ENCODE measurements around the gene DDX56.
A peak's percentile ranks its signal among the peaks of the same experiment; 100 is the strongest.
"Not testable (repeated sequence)": the region's sequence is repeated elsewhere in the genome, so short reads cannot be mapped to it uniquely, and the experiment has no call there.

The DDX56 gene

DNA sequence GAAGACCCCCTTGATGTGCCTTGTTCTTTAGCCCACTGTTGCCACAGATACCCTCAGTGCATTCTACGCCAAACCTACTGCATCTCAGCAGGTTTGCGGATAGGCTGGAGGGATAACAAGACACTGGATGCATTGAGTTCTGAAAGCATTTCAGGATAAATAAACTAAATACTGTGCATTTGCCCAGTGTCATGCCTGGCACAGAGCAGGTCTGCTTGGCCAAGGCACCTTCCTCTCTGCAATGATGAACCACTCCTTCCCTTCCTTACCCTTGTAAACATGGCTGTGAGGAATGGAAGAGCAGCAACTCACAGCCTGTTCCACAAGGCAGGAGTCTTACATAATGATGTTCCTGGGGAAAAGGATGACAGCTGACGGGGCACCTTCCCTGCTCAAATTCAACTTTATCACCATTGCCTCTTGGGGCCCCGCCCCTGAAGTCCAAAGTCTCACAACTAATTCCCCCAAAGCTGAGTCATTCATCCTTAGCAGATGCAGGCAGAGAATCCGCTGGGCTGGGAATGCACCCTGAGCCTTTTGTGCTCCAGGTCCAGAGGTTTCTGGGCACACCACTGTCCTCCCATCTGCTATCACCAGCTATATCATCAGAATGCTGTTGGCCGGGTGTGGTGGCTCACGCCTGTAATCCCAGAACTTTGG, 11.6 kb downstream of the DDX56 start:
- no peak for DNase-seq

DNA sequence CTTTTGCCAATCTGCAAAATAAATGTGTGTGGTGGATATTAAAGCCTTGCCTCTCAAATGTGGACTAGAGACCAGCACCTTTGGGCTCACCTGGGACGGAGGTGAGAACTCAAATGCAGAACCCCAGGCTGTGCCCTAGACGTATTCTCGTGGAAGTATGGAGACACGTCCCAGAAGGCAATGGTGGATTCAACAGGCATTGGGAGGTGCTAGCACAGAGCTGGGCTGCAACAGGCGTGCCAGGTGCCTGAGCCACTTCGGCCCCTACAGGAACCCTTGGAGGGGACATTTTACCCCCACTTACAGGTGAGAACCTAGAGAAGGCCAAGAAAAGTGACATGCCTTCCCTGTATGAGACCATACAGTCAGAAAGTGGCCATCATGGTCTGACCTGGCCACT, 12.2 kb downstream of the DDX56 start:
- DNase-seq = no peak

DNA sequence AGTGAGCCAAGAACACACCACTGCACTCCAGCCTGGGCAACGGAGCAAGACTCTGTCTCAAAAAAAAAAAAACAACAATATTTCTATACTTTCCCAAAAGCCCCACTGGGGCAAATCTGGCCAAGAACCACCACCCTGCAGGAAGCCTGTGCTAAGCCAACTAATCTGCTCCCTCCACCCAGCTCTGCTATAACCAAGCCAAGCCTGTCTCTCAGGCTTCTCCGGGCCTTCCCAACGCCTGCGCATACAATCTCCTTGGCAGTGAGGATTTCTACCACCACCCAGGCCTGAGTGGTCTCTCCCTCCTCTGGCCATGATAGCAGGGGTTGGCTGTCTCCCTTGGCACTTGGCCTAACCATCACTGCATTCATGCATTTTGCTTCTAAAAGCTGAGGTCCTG, 14.2 kb downstream of the DDX56 start:
- no peak for DNase-seq

DNA sequence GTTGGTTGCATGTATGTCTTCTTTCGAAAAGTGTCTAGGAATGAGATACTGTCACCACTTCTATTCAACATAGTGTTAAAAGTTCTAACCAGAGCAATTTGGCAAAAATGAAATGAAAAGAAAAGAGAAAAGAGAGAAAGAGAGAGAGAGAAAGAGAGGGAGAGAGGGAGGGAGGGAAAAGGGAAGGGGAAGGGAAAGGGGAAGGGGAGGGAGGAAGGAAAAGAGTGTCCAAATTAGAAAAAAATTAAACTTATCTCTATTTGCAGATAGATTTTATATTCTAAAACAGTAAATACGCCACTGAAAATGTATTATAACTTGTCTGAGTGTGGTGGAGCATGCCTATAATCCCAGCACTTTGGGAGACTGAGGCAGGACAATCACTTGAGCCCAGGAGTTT, 16.2 kb downstream of the DDX56 start:
- no peak for DNase-seq

DNA sequence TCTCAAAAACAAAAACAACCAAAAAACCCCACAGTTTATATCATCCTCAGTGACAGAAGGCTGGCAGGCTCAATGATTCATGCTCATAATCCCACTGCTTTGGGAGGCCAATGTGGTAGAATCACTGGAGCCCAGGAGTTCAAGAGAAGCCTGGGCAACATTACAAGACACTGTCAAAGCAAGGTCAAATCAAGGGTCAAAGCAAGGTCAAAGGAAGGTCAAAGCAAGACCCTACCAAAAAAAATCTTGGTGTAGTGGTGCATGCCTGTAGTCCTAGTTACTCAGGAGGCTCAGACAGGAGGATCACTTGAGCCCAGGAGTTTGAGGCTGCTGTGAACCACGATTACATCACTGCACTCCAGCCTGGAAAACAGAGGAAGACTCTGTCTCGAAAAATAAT, 18.4 kb downstream of the DDX56 start:
- no peak for DNase-seq

DNA sequence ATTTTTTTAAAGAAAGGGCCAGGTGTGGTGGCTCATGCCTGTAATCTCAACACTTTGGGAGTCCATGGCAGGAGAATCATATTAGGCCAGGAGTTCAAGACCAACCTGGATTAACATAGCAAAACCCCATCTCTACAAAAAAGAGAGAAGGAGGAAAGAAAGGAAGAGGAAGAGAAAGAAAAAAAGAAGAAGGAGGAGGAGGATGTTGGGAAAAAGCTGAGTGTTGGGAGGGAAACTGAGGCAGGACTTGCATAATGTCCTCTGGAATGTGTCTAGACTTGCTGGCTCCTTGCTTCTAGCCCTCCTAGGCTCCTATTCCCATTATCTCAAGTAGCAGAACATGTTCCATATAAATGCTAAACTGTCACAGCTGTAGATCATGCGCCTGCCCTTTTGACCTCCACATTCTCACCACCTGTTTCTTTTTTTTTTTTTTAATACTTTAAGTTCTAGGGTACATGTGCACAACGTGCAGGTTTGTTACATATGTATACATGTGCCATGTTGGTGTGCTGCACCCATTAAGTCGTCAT, 21.2 kb downstream of the DDX56 start:
- not testable (repeated sequence) for DNase-seq

DNA sequence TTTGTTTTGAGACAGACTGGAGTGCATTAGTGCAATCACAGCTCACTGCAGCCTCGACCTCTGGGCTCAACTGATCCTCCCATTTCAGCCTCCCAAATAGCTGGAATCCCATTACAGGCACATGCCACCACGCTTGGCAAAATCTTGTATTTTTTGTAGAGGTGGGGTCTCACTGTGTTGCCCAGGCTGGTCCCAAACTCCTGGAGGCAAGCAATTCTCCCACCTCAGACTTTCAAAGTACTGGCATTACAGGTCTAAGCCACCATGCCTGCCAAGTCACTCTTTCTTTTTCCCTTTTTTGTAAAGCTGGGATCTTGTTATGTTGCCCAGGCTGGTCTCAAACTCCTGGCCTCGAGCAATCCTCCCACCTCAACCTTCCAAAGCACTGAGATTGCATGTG, 24.3 kb downstream of the DDX56 start:
- DNase-seq = no peak

DNA sequence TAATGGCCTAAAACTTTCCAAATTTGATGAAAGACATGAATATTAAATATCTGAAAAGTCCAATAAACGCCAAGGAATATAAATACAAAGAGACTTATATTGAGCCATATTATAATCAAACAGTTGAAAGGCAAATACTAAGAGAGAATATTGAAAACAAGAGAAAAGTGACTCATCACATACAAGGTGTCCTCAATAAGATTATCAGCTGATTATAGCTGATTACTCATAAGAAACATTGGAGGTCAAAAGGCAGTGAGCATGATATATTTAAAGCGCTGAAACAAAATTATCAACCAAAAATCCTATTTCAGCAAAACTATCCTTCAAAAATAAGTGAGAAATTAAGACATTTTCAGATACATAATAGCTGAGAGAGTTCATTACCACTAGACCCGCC, 24.8 kb downstream of the DDX56 start:
- DNase-seq = no peak

DNA sequence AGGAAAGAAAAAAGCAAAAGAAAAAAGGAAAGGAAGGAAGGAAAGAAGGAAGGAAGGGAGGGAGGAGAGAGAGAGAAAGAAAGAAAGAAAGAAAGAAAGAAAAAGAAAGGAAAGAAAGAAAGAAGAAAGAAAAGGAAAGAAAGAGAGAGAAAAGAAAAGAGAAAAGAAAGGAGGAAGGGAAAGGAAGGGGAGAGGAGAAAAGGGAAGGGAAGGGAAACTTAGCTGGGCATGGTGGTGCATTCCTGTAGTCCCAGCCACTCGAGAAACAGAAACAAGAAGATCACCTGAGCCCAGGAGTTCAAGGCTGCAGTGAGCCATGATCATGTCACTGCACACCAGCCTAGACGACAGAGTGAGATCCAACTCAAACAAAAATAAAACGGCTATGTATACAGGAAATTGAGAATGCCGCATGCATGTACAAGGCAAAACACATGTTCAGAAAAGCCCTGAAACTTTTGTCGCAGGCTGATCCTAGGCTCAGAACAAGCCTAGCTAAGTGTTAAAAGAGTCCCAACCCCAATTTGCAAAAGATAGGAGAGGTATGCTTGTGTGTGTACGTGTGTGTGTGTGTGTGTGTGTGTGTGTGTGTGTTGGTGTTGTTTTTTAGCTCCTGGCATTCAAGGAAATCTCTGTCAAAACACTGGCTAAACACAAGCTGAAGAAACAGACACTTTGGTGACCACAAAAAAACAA, 26.0 kb downstream of the DDX56 start:
- DNase-seq = no peak

DNA sequence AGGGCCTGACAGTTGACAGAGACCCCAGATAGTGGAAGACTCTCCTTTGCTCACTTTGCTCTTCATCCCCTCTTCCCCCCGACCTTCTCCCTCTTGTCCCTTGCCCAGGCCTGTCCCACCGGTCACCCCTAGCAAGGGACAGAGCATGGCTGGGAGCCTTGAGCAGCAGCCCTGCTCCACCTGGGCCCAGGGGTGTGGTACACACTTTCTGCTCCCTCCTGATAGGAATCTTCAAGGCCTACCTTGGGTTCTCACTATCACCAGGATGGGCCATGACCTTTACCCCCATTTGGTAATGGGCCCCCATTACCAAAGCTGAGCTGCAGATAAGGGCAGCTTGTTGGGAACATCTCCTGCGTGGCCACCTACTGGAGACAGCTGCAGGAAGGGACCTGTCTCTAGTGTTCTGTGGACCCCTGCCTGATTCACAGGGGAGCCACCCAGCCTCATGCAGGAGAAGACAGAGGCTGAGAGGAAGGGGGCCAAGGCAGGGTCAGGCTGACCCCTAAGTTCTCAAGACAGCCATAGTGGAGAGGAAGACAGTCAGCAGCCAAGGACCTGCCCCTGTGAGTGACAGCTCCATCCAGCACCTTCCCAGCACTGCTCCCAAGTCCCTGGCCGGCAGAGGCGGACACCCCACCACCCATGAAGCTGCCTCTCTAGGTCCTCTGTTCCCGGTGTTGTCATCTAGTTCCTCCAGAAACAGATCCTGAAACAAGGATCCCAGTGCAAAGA, 31.7 kb downstream of the DDX56 start:
- no peak for DNase-seq

DNA sequence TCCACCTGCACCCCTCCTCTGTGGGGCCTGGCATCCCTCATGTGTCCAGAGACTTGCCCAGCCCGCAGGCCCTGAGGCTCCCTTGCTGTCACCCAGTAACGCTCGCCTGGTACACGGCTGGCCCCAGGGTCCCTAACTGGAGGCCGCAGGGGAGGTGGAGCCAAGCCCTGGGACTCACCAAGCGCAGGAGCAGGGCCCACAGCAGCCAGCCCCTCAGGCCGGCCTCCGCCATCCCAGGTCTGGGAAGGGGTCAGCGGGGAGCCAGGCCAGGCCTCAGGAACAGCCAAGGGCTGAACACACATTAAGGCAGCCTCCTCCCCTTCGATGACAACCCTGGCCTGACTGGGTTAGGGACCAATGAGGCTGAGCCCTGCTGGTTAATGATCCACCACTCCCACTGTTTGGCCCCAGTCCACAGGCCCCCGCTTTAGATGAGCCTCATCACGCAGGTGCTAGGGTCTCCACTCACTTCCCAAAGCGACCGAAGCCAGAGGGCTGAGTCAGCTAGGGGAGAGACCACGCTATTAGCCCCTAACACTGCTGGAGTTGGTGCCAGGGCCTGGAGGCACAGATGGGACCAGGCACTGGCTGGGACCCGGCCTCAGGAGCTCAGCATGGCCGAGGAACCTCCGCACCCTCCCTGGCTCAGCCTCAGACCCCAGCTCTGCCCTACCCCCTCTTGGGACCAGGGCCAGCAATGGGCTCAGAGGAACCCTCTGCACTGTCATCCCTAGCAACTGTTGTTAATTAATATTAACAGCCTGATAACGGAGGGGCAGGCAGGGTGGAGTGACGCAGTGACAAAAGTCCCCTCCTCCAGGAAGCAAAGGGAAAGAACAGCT, 32.5 kb downstream of the DDX56 start, which contains the start of gene NPC1L1:
NPC1L1 (minus strand) TSS at position 303 of the 842 bp plus-strand sequence; CDS start at position 232, 71 bp downstream.
- DNase-seq = no peak

DNA sequence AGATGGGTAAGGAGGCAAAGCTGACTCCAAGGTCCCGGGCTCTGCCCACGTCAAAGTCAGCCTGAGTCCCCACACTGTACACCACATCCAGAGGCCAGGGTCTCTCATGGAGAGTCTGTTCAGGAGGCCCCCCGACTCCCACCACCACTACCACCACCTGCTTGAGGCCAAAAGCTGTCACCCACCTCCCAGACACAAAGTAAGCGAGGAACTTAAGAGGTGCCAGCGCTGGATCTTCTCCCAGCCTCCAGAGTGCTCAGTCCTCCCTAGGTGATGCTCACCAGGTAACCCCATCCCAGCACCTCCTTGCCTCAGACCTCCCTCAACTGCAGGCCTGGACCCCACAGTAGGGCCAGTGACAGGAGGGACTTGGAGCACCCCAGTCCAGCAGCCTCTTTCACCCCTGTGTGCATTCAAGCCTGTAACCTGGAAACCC, 33.1 kb downstream of the DDX56 start:
- DNase-seq = no peak

DNA sequence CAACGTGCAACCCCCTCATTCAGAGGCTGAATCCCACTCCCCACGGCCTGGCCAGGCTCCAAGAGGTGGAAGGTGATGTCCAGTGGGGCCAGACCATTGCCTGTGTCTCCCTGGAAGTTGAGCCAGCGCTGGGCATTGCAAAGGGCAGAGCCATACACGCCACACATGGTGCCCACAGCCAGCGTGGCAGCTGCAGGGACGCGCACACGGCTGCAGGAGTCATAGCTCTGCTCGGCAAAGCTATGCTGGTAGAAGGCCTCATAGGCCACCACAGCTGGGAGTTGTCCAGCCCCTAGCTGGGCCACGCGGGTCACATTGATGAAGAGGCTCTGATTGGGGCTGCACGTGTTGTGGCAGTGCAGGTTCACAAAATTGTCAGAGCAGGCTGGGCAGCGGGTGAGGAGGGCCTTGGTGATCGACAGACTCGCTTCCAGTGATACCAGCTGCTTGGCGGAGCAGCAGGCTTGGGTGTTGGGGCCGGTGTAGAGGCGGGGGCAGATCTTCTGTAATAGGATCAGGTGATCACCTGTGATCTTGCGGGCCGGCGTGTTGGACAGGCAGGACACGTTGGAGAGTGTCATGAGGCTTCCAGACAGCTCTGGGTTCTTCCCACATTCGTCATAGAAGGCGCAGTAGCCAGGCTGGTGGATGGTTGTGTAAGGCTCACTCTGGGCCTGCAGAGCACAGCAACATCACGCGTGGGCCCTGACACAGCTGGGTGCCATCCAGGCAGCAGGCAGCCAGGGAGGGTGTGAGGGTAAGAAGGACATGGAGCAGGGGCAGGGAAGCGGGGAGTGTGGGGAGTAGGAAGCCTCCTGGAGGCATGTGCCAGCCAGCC, 33.8 kb downstream of the DDX56 start:
- DNase-seq = no peak

DNA sequence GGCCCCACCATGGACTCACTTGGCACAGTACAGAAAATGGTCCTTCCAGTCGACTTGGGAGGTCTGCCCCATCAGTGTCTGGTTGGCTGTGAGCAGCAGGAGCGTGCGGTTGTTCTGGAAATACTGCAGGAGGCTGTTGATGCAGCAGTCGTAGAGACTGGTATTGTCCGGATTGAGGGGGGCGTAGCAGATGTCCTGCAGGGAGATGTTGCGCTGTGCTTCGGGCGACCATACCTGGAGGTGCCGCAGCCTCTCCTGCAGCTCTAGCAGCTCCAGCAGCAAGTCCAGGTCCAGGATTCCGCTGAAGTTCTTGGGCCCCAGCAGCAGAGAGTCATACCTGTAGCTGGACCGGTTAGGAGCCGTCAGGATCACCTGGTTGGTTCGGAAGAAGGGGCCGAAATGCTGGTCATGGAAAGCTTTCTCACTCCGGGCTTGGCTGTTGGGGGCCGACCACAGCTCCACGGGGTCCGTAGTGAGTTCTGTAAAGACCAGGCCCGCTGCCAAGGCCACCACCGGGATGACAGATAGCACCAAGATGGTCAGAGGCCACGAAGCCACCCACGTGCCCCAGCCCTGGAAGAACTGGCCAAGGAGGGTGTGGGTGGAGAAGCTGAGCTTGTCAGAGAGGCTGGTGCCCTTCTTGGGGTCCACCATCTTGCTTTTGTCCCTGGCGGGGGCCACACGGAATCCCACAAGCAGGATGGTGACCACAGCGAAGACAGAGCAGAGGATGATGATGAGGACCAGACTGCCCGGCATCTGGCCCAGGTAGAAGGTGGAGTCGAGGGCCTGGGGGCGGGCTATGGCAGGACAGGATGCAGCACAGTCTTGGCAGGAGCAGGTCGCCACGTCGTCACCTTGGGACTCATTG, 34.7 kb downstream of the DDX56 start:
- DNase-seq = no peak

DNA sequence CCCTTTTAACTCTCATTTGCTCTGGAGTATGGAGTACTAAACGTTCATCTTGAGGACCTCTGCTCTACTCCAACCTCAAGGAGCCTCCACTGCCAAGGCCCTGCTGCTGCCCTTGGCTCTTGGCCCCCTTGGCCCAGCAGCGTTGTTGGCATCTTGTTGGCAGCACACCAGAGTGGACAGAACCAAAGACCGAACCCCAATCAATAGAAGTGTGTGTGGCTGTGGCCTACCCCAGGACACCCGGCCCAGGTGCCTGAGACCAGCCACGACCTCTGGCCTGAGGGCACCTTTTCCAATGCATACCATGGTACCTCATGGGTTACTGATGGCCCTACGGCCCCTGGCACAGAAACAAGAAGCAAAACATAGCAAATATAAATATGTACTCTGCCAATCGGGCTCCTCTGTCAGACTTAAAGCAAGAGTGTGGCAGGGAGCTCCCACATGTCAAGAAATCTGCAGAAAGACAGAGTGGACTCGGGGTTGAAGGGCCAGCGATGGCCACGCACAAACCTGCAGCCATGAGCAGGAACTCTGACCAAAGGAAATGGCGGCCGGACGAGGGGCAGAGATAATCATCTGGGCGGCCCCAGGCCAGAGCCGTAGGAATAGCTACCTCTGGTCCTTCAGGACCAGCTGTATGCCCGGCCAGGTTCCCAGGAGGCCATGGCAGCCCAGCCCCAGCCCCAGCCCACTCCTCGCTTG, 35.5 kb downstream of the DDX56 start:
- no peak for DNase-seq

DNA sequence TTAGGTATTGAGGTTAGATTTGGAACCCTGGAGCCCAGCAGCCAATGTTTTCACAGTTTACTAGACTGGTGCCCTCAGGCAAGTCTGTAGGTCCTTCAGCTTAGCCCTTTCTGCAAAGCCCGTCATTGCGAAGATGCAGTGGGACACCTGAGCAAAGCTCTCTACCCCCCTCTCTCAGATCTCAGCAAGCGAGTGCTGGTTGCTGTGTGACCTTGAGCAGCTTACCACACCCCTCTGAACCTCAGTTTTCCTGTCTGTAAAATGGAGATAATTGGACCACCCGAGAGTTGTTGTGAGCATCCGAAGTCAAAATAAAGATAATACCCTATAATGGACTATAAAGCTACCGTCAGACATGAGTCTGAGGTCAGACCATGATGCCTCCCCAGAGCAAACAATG, 36.3 kb downstream of the DDX56 start:
- no peak for DNase-seq

DNA sequence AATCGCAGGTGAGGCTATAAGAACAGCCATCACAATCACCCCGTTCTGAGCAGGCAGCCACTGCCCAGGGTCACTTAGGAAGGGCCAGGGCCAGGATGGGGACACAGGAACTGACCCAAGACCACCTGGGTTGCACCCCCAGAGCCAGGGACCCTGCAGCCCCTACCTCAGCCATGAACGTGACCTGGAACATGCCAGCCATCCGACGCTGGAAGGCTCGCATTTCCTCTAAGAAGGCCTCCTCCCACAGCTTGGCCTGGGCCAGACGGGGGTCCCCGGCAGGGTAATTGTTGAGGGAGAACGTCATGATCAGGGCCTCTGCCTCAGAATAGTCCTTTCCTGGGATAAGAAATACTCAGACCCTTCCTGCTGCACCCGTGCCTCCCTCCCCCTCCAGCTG, 37.6 kb downstream of the DDX56 start:
- no peak for DNase-seq

DNA sequence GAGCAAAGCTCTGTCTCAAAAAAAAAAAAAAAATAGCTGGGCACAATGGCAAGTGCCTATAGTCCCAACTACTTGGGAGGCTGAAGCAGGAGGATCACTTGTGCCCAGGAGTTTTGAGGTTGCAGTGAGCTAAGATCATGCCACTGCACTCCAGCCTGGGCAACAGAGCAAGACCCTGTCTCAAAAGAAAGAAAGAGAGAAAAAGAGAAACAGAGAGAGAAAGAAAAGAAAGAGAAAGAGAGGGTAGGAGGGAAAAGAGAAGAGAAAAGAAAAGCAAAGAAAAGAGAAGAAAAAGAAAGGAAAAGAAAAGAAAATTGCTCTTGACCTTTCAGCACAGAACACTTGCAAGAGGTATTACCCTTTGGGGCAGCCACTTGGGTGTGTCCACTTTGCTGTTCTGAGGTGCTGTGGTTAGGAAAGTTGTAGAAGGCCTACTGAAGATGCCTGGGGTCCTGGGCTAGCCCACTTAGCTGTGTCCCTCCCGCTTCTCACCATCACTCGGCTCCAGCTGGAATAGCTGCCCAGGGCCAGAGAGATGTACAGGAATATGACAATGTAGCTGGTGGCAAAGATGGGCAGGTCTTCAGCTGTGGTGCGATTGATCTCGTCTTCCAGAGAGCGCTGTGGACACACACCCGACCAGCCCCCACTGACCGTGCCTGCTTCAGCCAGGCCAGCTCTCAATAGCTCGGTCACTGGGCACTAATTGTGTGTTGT, 38.2 kb downstream of the DDX56 start:
- no peak for DNase-seq

DNA sequence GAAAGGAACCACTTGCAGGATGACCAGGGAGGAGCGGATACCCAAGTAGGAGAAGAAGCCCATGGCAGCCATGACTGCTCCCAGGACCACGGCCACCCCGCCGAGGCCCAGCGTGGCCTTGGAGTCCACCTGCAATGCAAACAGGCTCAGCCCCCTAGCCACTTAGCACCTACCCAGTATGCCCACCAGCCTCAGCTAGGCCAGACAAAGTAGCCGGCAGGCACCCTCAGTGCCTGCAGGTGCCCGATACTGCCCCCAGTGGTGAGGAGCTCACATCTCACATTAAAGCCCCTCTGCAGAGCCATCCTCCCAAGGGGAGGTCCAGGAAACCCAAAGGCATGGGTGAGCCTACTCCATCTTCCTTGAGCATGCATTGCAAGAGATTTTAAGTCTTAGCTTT, 39.2 kb downstream of the DDX56 start:
- DNase-seq = peak; percentile 11

Measured in activated T-cell treated with anti-CD3 and anti-CD28 coated beads for 4 hours (primary cell).